ENCODE data around the gene IQCC.

The IQCC gene

DNA sequence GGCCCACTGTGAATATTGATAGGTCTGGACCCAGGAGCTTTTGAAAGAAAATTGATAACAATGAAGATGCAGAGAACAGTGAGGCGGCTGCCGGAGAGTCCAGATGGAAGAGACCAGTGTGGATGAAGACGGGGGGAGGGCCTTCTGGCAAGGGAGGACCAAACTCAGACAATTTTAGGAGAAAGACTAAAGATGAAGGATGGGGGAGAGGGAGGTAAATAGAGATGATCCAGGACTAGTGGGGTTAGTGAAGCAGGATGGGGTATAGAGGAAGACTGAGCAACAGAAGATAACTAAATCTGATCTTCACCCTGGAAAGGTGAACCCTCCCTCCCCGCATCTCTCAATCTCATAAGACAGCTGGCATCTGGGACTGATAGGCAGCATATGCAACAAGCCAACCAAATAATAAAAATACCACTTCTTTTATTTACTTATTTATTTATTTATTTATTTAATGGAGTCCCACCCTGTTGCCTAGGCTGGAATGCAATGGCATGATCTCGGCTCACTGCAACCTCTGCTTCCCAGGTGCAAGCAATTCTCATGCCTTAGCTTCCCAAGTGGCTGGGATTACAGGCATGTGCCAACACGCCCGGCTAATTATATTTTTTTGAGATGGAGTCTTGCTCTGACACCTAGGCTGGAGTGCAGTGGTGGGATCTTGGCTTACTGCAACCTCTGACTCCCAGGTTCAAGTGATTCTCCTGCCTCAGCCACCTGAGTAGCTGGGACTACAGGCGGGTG is 27.3 kb downstream of the IQCC start:
- TF ChIP-seq POLR2AphosphoS5 (IDR thresholded peaks at IDR 0.05; ENCODE audit: low read depth, low read length) = 0 out of 2 replicates have a peak, but pooled peaks have one; percentile 4
- TF ChIP-seq TAF1 (IDR thresholded peaks at IDR 0.05; ENCODE audit: borderline replicate concordance, insufficient read depth, low read length) = no peak
- no peak for TF ChIP-seq FOXP2 (optimal IDR thresholded peaks at IDR 0.05; ENCODE audit: borderline replicate concordance, extremely low read depth, extremely low read length, insufficient read depth)
- TF ChIP-seq SIN3A (IDR thresholded peaks at IDR 0.05; ENCODE audit: borderline replicate concordance, insufficient read depth, low read length) = no peak

DNA sequence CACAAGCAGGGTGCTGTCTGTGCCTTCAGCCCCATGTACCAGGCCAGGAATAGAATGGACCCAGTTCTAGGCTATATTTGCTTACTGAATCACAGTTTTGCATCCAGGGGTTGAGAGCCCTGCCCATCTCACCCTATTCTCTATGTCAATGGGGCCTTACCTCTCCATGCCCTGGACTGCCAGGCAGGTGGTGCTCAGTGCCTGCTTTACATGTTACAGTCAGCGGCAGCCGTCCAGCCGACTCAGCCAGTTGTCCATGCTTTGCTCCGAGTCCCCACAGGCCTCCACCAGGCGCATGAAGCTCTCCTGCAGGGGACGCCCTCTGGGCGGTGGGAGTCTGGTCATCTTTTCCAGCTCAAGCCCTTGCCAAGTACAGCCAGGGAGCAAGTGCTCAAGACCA is 29.3 kb downstream of the IQCC start:
- TF ChIP-seq TAF1 (IDR thresholded peaks at IDR 0.05; ENCODE audit: borderline replicate concordance, insufficient read depth, low read length) = no peak
- TF ChIP-seq, protein P1, sequence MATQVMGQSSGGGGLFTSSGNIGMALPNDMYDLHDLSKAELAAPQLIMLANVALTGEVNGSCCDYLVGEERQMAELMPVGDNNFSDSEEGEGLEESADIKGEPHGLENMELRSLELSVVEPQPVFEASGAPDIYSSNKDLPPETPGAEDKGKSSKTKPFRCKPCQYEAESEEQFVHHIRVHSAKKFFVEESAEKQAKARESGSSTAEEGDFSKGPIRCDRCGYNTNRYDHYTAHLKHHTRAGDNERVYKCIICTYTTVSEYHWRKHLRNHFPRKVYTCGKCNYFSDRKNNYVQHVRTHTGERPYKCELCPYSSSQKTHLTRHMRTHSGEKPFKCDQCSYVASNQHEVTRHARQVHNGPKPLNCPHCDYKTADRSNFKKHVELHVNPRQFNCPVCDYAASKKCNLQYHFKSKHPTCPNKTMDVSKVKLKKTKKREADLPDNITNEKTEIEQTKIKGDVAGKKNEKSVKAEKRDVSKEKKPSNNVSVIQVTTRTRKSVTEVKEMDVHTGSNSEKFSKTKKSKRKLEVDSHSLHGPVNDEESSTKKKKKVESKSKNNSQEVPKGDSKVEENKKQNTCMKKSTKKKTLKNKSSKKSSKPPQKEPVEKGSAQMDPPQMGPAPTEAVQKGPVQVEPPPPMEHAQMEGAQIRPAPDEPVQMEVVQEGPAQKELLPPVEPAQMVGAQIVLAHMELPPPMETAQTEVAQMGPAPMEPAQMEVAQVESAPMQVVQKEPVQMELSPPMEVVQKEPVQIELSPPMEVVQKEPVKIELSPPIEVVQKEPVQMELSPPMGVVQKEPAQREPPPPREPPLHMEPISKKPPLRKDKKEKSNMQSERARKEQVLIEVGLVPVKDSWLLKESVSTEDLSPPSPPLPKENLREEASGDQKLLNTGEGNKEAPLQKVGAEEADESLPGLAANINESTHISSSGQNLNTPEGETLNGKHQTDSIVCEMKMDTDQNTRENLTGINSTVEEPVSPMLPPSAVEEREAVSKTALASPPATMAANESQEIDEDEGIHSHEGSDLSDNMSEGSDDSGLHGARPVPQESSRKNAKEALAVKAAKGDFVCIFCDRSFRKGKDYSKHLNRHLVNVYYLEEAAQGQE (IDR thresholded peaks at IDR 0.05; ENCODE audit: insufficient read depth in 1 of 2, low read depth in 2 of 2, low read length in 2 of 2) = no peak
- TF ChIP-seq SIN3A (IDR thresholded peaks at IDR 0.05; ENCODE audit: borderline replicate concordance, insufficient read depth, low read length) = no peak
- no peak for TF ChIP-seq POLR2AphosphoS5 (IDR thresholded peaks at IDR 0.05; ENCODE audit: low read depth, low read length)
- TF ChIP-seq FOXP2 (optimal IDR thresholded peaks at IDR 0.05; ENCODE audit: borderline replicate concordance, extremely low read depth, extremely low read length, insufficient read depth) = no peak

DNA sequence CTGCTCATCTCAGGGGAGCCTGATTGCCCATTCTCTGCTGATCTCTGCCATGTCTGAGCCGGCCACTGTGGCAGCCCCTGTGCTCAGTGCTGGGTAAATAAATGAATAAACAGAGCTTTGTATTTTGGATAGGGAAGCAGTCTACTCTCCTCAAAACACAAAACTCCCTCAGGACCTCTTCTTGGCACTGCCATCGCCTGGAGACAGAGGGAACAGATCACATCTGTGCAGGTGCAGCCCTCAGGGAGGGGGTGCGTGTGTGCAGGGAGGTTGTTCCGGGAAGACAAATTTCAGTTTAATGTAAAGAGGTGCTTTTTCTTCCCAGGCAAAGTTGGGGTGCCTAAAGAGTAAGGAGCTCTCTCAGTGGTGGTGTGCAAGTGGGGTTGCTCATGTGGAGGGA is 33.9 kb downstream of the IQCC start:
- TF ChIP-seq, protein P1 (IDR thresholded peaks at IDR 0.05; ENCODE audit: insufficient read depth in 1 of 2, low read depth in 2 of 2, low read length in 2 of 2) = no peak
- TF ChIP-seq POLR2AphosphoS5 (IDR thresholded peaks at IDR 0.05; ENCODE audit: low read depth, low read length) = no peak

GRCh38 chr1:32239790-32240139 is 34.3 kb downstream of the IQCC start:
- TF ChIP-seq POLR2AphosphoS5 (IDR thresholded peaks at IDR 0.05; ENCODE audit: low read depth, low read length) (no peak), SIN3A (IDR thresholded peaks at IDR 0.05; ENCODE audit: borderline replicate concordance, insufficient read depth, low read length) (no peak), TAF1 (IDR thresholded peaks at IDR 0.05; ENCODE audit: borderline replicate concordance, insufficient read depth, low read length) (no peak), FOXP2 (optimal IDR thresholded peaks at IDR 0.05; ENCODE audit: borderline replicate concordance, extremely low read depth, extremely low read length, insufficient read depth) (no peak)
- TF ChIP-seq, protein P1 (IDR thresholded peaks at IDR 0.05; ENCODE audit: insufficient read depth in 1 of 2, low read depth in 2 of 2, low read length in 2 of 2) = no peak

DNA sequence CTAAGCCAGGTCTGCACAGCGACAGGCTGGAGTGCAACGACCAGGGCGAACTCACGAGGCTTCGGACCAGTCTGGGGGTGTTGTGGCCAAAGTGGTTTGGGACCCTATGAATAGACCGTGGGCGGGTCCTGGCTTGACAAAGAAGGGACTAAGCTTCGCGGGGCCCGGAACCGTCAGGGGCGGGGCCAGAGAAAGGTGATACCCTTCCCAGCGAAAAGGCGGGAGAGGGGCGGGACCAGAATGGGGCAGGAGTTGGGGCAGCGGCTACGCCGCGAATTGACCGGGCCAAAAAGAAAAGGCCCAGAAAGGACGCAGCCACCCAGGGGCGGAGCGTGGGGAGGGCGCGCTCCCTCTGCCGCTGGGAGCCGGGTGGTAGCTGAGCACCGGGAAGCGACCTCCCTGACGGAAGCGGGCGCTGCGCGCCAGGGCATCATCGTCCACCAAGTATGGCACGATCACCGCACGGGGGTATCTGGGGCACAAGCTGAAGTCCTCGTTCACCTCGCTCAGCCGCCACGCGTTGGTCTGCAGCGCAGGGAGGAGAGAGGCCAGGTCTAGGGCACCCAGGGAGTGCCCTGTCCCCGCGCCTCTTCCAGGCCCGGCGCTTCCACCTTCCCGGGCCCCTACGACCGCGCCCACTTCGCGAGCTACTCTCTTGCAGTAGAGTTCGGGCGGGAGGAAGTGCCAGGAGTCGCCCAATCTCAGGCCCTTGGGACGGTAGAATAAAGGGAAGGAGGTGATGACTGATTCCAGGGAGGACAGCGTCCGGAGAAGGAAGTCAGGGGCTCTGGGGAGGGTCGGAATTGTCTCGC is 34.9 kb downstream of the IQCC start:
- TF ChIP-seq FOXP2 (optimal IDR thresholded peaks at IDR 0.05; ENCODE audit: borderline replicate concordance, extremely low read depth, extremely low read length, insufficient read depth) (no peak), TAF1 (IDR thresholded peaks at IDR 0.05; ENCODE audit: borderline replicate concordance, insufficient read depth, low read length) (no peak), POLR2AphosphoS5 (IDR thresholded peaks at IDR 0.05; ENCODE audit: low read depth, low read length) (no peak), SIN3A (IDR thresholded peaks at IDR 0.05; ENCODE audit: borderline replicate concordance, insufficient read depth, low read length) (no peak)
- TF ChIP-seq, protein P1 (IDR thresholded peaks at IDR 0.05; ENCODE audit: insufficient read depth in 1 of 2, low read depth in 2 of 2, low read length in 2 of 2) = no peak

Measured in PFSK-1 (cell line).